Endothelial cell (in vitro differentiated cells): ENCODE data around the gene VPS8. TPM values are rescaled to one million over a fixed set of nuclear protein-coding genes. Genes with fewer than 3 reads are reported as not detected.

Source experiments
- DNase-seq: peaks from one replicate; pipeline ENCODE4 v3.0.0; 2021; ENCODE audit warnings: low spot score
- H3K27ac Mint-ChIP-seq: one replicate; pipeline ENCODE4 v1.8.0; 2021; ENCODE audit warnings: mixed read lengths, inconsistent platforms; ENCODE audit not compliant: unreplicated experiment
- H3K27me3 Mint-ChIP-seq: one replicate; pipeline ENCODE4 v1.8.0; 2021; ENCODE audit warnings: mild to moderate bottlenecking, moderate library complexity, mixed read lengths, inconsistent platforms; ENCODE audit not compliant: unreplicated experiment
- H3K36me3 Mint-ChIP-seq: one replicate; pipeline ENCODE4 v1.8.0; 2021; ENCODE audit warnings: mild to moderate bottlenecking, low read depth, mixed read lengths, inconsistent platforms; ENCODE audit not compliant: unreplicated experiment
- H3K4me1 Mint-ChIP-seq: one replicate; pipeline ENCODE4 v1.8.0; 2021; ENCODE audit warnings: mild to moderate bottlenecking, mixed read lengths, inconsistent platforms; ENCODE audit not compliant: unreplicated experiment
- H3K4me3 Mint-ChIP-seq: one replicate; pipeline ENCODE4 v1.8.0; 2021; ENCODE audit warnings: mild to moderate bottlenecking, mixed read lengths, inconsistent platforms; ENCODE audit not compliant: unreplicated experiment
- H3K9me3 Mint-ChIP-seq: one replicate; pipeline ENCODE4 v1.8.0; 2021; ENCODE audit warnings: mixed read lengths, inconsistent platforms; ENCODE audit not compliant: unreplicated experiment
- CTCF ChIP-seq: fragments of 200-600 bp; sonication (generic); IDR thresholded peaks from one replicate; pipeline ENCODE4 v1.5.0; 2021; ENCODE audit warnings: antibody characterized with exemption; ENCODE audit not compliant: unreplicated experiment
- total RNA-seq: library from RNA; stranded (reverse); fragmentation: NEBNext Ultra II Directional; extraction: Animal tissue kit (Norgen Biotek cat#: 25700); gene quantifications from one replicate; pipeline ENCODE4 v1.2.1, GENCODE V29; 2021; ENCODE audit not compliant: unreplicated experiment

Gene VPS8
- total RNA-seq, 1 donor from 2014 or later, result 59.8 TPM

- no peak for DNase-seq
- no peak for TF ChIP-seq CTCF
- H3K4me1 Mint-ChIP-seq, result peaks cover 16% of the 10 kb centered on the region
- no peak overlapping the region for H3K27ac Mint-ChIP-seq
- H3K27me3 Mint-ChIP-seq, result peaks cover 3% of the 10 kb centered on the region
- H3K4me3 Mint-ChIP-seq, result no peak overlapping the region
- H3K36me3 Mint-ChIP-seq, result no peaks in the 10 kb centered on the region
- no peaks in the 10 kb centered on the region for H3K9me3 Mint-ChIP-seq
Measured at GRCh38 chr3:184789314-184789998, 22.5 kb upstream of the VPS8 start.

GRCh38 chr3:184791171-184791570 is 20.8 kb upstream of the VPS8 start:
- no peak overlapping the region for H3K27ac Mint-ChIP-seq
- H3K27me3 Mint-ChIP-seq, result no peaks in the 10 kb centered on the region
- no peak overlapping the region for H3K4me3 Mint-ChIP-seq
- TF ChIP-seq CTCF, result no peak
- DNase-seq, result no peak
- no peaks in the 10 kb centered on the region for H3K9me3 Mint-ChIP-seq
- H3K4me1 Mint-ChIP-seq, result peaks cover 7% of the 10 kb centered on the region
- no peaks in the 10 kb centered on the region for H3K36me3 Mint-ChIP-seq

GRCh38 chr3:184795522-184796190 is 16.3 kb upstream of the VPS8 start:
- no peak for TF ChIP-seq CTCF
- DNase-seq, result no peak
- Mint-ChIP-seq H3K36me3 (no peaks in the 10 kb centered on the region), H3K4me3 (no peak overlapping the region), H3K4me1 (peaks cover 8% of the 10 kb centered on the region), H3K9me3 (no peaks in the 10 kb centered on the region), H3K27me3 (no peaks in the 10 kb centered on the region), H3K27ac (no peak overlapping the region)

- no peak for TF ChIP-seq CTCF
- peaks cover 8% of the 10 kb centered on the region for H3K4me1 Mint-ChIP-seq
- H3K9me3 Mint-ChIP-seq, result no peaks in the 10 kb centered on the region
- no peak overlapping the region for H3K4me3 Mint-ChIP-seq
- DNase-seq, result no peak
- no peaks in the 10 kb centered on the region for H3K36me3 Mint-ChIP-seq
- H3K27ac Mint-ChIP-seq, result no peak overlapping the region
- no peaks in the 10 kb centered on the region for H3K27me3 Mint-ChIP-seq
Measured at GRCh38 chr3:184796551-184796950, 15.4 kb upstream of the VPS8 start.

GRCh38 chr3:184796954-184797353 is 15.0 kb upstream of the VPS8 start:
- TF ChIP-seq CTCF, result no peak
- Mint-ChIP-seq H3K4me3 (no peak overlapping the region), H3K27me3 (no peaks in the 10 kb centered on the region), H3K27ac (no peak overlapping the region), H3K9me3 (no peaks in the 10 kb centered on the region), H3K36me3 (no peaks in the 10 kb centered on the region), H3K4me1 (peaks cover 8% of the 10 kb centered on the region)
- DNase-seq, result no peak
